HG03520 (cell line): Measurements from ENCODE around the gene HTR5A.

ENCODE experiments used
- ATAC-seq: cut with Tn5 transposase; IDR thresholded peaks from one replicate; pipeline ENCODE4 v1.9.1; 2021; ENCODE audit warnings: mild to moderate bottlenecking, moderate library complexity; ENCODE audit not compliant: unreplicated experiment

HTR5A gene

GRCh38 chr7:155084969-155085368 is 14.8 kb downstream of the HTR5A start:
- ATAC-seq = no peak

- no peak for ATAC-seq
Observed at GRCh38 chr7:155090684-155091083, 20.6 kb downstream of the HTR5A start.

- no peak for ATAC-seq
Observed at GRCh38 chr7:155093596-155093995, 23.5 kb downstream of the HTR5A start.

GRCh38 chr7:155094636-155095135 is 24.6 kb downstream of the HTR5A start:
- ATAC-seq = no peak

GRCh38 chr7:155097338-155097737 is 27.2 kb downstream of the HTR5A start:
- ATAC-seq = no peak

- no peak for ATAC-seq
Observed at GRCh38 chr7:155103839-155104238, 33.7 kb downstream of the HTR5A start.

GRCh38 chr7:155104913-155105312 is 34.8 kb downstream of the HTR5A start:
- no peak for ATAC-seq

- no peak for ATAC-seq
Observed at GRCh38 chr7:155106356-155106755, 36.2 kb downstream of the HTR5A start.

- ATAC-seq = no peak
Observed at GRCh38 chr7:155107126-155107525, 37.0 kb downstream of the HTR5A start.

- ATAC-seq = no peak
Observed at GRCh38 chr7:155108144-155108901, 38.2 kb downstream of the HTR5A start.

GRCh38 chr7:155109121-155109520 is 39.0 kb downstream of the HTR5A start:
- ATAC-seq = no peak

- no peak for ATAC-seq
Observed at GRCh38 chr7:155115288-155115687, 45.2 kb downstream of the HTR5A start.

GRCh38 chr7:155119801-155120382 is 49.8 kb downstream of the HTR5A start:
- no peak for ATAC-seq

GRCh38 chr7:155120460-155120859 is 50.3 kb downstream of the HTR5A start:
- ATAC-seq = no peak

- no peak for ATAC-seq
Observed at GRCh38 chr7:155122831-155123230, 52.7 kb downstream of the HTR5A start.

- ATAC-seq = no peak
Observed at GRCh38 chr7:155123413-155123812, 53.3 kb downstream of the HTR5A start.

- ATAC-seq = no peak
Observed at GRCh38 chr7:155124706-155125105, 54.6 kb downstream of the HTR5A start.

GRCh38 chr7:155129186-155129585 is 59.1 kb downstream of the HTR5A start:
- no peak for ATAC-seq

- ATAC-seq = no peak
Observed at GRCh38 chr7:155129789-155130188, 59.7 kb downstream of the HTR5A start.

- no peak for ATAC-seq
Observed at GRCh38 chr7:155130493-155130892, 60.4 kb downstream of the HTR5A start.

GRCh38 chr7:155131090-155131489 is 61.0 kb downstream of the HTR5A start:
- no peak for ATAC-seq

GRCh38 chr7:155132431-155132830 is 62.3 kb downstream of the HTR5A start:
- ATAC-seq = no peak
